Hippocampal formation (tissue), 2 donors: ENCODE measurements around the gene ANKDD1A.

Experiments
- DNase-seq, 2 donors: peaks; one replicate each; lab custom pipeline; 2025; lab: John Stamatoyannopoulos, UW

The ANKDD1A gene

DNA sequence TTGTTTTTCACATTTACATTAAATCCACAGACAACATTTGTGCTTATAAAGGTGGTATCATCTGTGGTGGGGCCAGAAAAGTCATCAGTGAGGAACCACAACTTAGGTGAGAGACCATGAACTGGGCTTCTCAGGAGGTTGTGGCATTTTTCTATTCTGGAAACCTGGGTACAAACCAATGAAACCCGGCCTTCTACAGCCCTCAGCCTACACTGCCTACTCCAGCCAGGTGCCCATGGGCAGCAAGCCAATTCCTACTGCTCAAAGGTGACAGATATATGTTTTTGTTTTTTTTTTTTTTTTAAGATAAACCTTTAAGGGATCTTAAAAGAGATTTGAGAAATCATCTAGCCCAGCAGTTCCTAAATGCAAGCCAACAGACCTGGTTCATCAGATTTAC lies 57.7 kb downstream of the ANKDD1A start:
- DNase-seq = no peak

DNA sequence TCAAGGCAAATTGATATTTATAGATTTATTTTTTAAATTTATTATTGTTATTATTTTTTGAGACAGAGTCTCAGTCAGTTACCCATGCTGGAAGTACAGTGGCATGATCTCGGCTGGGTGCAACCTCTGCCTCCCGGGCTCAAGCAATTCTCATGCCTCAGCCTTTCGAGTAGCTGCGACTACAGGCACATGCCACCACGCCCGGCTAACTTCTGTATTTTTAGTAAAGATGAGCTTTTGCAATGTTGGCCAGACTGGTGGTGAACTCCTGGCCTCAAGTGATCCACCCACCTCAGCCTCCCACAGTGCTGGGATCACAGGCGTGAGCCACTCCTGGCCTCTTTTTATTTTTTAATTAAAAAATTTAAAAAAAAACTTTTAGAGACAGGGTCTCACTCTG lies 59.0 kb downstream of the ANKDD1A start:
- no peak for DNase-seq

DNA sequence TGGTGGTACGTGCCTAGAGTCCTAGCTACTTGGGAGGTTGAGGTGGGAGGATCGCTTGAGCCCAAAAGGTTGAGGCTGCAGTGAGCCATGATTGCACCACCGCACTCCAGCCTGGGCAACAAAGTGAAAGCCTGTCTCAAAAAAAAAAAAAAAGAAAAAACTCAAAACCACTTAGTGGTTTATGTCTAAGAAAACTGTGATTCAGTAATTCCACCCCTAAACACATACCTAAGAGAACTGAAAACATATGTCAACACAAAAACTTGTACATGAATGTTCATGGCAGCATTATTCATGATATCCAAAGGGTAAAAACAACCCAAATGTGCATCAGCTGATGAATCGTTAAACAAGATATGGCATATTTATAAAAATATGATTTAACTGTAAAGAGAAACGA lies 63.7 kb downstream of the ANKDD1A start:
- DNase-seq = no peak

GRCh38 chr15:64979252-64979710 lies 67.6 kb downstream of the ANKDD1A start:
- DNase-seq = peak; percentile 14 to 19

- no peak for DNase-seq
These were observed 70.2 kb downstream of the ANKDD1A start for GRCh38 chr15:64981812-64982431.

GRCh38 chr15:64982472-64982871 lies 70.8 kb downstream of the ANKDD1A start:
- no peak for DNase-seq

DNA sequence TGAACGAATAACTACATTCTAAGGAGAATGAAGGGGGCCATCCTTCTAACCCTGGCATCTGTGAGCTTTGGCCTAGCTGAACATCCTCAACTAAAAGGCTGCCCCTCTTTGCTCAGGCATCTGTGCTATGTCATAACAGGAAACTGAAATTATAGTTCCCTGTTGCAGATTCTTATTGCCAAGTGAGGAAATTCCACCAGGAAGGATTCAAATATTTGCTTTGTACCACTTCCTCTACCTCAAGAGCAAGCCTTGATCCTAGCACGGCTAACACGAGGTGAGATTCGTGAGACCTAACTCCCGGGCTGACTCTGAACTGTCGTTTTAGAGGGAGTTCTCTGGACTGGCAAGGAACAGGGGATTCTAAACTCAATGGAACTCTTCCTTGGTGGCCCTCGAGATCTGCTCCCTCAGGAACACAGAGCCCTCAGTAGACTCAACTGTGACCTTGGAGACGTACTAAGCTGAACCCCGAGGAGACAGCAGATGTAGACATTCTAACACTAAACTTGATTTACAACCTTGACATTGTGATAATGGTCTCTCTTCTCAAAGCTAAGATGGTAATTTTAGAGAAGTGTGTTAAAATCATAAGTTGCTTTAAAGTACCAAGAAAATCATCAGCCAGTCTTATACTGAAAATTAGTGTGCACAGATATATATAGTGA lies 73.8 kb downstream of the ANKDD1A start:
- DNase-seq = no peak

- no peak for DNase-seq
These were observed 75.4 kb downstream of the ANKDD1A start for GRCh38 chr15:64987136-64987535.

DNA sequence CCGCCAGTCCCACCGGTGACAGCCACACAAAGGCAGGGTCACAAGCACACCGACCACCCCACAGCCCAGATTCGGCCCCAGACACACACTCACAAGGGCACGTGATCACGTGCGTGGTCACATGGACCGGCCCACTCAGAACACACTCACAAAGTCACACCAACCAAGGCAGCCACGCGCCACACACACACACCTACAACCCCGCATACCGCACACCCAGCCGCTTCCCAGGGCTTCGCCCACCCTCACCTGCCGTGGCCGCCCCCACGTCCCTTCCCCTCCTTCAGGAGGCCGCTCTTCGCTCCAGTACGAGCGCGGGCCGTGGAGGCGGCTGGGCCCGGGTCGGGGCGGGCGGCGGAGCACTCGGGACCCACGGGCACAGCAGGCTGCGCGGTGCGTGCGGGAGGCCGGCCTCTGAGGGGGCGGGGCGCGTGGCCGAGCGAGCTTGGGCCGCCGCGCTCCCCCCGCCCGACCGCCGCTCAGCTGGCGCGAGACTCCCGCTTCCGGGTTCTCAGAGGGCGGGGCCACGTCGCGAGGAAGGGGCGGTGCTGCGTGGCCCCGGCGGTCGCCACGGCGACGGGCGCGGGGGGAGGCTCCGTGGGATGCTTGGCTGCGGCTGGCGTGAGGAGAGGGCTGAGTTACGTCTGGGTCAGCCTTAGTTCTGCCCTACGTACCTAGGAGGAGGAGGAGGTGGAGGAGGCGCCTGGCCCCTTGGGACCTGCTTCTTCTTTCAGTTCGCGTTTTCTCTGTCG lies 77.9 kb downstream of the ANKDD1A start, which contains the start of gene SPG21:
Gene SPG21 (minus strand): TSS at position 499 of the 752 bp plus-strand sequence. CDS start 6,345 bp downstream, outside the sequence.
- DNase-seq = peak; percentile 84 to 90

GRCh38 chr15:64990168-64990470 lies 78.4 kb downstream of the ANKDD1A start:
- DNase-seq = no peak

GRCh38 chr15:64991536-64992135 lies 79.9 kb downstream of the ANKDD1A start:
- DNase-seq = no peak

DNA sequence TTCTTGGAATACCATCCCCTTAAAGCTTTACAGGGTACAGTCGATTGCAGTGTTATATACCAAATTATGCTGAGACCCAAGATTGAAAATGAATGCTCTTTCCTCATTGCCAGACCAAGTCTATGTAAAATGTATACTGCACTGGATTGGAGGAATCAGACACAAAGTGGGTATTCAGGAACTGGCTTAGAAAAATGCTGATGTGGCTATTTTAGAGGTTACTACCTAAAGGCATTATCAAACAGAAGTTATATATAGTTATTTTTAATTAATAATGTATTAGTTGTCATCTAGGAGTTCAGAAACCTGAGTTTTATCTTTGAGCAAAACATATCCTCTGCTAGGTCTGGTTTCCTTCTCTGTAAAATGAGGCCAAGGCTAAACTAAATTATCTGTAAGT lies 81.6 kb downstream of the ANKDD1A start:
- no peak for DNase-seq

DNA sequence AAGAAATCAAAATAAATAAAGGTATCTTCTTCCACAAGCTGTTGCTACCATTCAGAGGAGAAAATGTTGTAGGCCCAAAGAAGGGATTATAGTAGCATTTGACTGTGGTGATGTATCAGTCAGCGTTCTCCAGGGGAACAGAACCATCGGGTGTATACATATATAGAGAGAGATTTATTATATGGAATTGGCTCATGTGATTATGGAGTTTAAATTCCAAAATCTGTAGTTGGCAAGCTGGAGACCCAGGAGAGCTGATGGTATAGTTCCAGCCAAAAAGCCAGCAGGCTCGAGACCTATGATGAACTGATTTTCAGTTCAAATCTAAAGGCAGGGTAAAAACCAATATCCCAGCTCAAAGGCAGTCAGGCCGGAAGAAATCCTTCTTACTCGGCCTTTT lies 85.4 kb downstream of the ANKDD1A start:
- DNase-seq = no peak

DNA sequence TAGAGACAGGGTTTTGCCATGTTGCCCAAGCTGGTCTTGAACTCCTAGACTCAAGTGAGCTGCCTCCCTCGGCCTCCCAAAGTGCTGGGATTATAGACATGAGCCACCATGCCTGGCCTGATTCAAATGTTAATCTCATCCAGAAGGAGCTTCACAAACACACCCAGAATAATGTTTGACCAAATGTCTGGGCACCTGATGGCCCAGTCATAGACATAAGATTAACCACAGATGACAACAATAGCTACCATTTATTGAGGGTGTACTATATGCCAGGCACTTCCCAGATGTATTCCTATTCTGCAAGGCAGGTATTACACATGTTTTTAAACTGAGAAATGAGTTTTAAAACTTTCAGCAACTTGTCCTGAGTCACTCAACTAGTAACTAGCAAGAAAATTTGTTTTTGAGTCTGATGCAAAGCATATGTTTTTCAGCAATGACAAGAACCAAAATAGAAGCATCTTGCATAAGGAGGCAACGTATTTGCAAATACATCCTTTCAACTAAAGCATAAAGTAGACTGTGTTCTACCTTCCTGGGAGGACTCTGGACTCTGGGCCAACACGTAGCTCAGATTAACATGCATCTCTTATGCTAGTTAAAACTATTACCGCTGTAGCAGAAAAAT lies 86.2 kb downstream of the ANKDD1A start:
- DNase-seq = no peak

GRCh38 chr15:65004993-65005392 lies 93.3 kb downstream of the ANKDD1A start:
- no peak for DNase-seq

DNA sequence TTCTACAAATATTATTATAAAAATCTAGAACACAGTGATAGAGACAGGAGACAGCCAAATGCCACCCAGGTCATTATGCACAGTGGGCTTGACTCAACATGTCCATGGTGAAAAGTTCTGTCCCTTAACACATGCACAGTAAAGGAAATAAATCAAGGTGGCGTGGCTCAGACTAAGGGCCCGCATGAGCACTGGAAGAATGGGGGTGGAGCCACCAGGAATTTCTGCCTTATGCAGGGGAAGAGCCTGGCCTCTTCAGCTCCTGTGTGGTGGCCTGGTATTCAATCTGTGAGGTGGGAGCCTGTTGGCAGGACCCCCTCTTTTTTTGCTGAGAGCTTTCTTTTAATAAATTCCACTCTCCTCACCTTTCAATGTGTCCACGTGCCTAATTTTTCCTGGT lies 95.2 kb downstream of the ANKDD1A start:
- DNase-seq = no peak
